NOMO-1 treated with DMSO at 0.1 percent for 48 hours (cell line): ENCODE data around the gene ABL2.
"Not testable (repeated sequence)": the region's sequence is repeated elsewhere in the genome, so short reads cannot be mapped to it uniquely, and the experiment has no call there.

Experiments
- DNase-seq: peaks from one replicate; lab custom pipeline; 2025; ENCODE audit not compliant: unreplicated experiment; lab: John Stamatoyannopoulos, UW

ABL2 gene

DNA sequence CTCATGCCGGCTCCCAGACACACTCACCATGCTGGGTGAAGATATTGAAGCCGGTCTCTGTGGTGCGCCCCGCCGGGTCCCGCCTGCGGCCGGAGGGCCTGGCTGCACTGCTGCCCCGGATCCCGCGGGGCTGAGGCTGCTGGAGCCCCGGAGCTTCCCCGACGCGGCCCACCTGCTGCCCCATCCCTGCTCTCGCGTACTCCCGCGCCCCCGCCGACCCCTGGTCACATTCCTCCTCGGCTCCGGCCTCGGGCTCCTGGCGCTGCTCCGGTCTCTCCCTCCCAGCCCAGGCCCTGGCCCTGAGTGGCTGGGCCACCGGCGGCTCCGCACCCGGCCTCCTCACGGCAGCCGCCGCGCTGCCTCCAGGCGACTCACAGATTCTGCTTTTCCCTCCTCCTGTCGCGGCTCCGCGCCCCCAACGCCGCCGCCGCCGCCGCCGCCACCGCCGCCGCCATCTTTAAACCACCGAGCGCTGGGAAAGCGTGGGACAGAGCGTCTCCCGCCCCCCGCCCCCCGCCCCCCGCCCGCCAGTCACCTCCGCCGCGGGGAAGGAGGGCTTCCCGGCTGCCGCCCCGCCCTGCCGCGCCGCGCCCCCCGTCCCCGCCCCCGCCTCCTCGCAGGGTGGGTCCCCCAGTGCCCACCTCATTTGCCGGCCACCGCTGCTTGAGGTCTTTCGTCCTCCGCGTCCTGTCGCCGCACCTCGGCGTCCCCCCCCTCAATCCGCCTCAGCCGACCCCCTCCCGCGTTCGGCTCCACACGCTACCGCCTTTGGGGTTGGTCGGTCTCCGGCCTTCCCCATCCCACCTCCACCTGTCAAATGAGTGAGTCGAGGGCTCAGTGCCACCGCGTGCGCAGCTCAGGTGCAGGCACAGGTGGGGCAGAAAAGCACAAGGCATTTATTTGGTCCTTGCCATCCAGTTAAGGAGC is at the start of gene ABL2:
Gene ABL2 (minus strand): TSS at position 464 of the 927 bp plus-strand sequence. CDS start 280 bp downstream, at position 184.
- DNase-seq = peak; percentile 14

DNA sequence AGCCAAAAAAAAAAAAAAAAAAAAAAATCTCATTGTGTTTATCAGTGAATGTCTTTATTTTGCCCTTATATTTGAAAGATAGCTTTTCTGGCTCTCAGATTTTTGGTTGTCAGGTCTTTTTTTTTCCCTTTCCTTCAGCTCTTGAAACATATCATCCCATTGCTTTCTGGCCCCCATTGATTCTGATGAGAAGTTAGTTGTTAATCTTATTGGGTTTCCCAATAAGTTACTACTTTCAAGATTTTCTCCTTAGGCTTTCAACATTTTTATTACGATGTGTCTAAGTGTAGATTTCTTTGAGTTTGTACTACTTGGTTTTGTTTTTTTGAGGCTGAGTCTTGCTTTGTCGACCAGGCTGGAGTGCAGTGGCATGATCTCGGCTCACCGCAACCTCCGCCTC is 49.4 kb upstream of the ABL2 start:
- DNase-seq = no peak

DNA sequence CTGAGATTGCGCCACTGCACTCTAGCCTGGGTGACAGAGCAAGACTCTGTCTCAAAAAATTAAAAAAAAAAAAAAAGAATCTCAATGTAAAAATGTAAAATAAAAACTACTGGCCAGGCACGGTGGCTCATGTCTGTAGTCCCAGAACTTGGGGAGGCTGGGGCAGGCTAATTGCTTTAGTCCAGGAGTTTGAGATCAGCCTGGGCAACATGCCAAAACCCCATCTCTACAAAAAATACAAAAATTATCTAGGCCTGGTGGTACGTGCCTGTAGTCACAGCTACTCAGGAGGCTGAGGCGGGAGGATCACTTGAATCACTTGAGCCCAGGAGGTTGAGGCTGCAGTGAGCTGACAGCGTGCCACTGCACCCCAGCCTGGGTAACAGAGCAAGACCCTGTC is 44.9 kb upstream of the ABL2 start:
- not testable (repeated sequence) for DNase-seq

DNA sequence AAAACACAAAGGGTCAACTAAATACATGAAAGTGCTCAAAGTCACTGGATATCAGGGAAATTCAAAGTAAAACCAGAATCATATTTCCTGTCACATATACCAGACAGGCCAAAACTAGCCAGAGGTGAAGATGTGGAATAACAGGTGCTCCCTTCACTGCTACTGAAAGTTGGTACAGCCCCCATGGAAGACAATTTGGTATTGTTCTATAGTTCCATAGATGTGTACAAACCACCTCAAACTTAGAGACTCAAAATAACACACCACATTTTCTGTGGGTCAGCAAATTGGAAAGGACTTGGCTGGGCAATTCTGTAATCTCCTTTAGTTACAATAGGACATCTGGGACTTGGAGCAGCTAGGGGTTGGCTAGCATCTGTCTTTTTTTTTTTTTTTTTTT is 39.6 kb upstream of the ABL2 start:
- no peak for DNase-seq

DNA sequence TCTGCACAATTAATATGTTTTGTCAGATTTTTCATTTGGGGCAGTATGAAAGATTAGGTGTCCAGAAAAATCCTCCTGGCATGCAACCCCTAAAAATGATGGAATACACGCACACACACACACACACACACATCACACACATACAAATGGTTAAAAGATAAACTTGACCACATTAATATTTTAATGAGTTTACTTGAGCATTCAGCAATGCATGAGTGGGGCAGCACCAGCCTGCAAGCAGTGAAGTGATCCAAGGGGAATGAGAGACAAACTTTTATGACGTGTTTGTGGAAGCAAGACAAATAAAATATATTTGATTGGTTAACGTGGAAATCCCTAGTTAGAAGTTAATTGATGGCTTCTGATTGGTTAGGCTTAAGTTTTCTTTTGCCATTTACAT is 35.0 kb upstream of the ABL2 start:
- DNase-seq = no peak

DNA sequence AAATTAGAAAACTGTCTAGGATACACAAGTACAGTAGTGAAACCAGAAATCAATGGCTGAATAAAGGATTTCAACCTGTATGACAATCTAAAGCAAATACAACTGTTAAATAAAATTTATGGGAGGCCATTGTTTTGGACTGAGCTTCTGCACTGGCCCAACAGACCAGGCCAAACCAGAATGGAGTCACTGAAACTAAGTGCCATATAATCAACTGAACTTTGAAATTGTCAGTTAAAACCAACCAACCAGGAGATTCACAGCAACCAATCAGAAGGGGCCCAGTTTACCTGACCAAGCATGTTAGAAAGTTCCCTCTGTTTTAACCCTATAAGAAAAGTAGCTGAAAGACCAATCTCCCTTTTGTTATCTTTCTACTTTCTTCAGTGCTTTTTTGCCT is 33.6 kb upstream of the ABL2 start:
- DNase-seq = no peak

DNA sequence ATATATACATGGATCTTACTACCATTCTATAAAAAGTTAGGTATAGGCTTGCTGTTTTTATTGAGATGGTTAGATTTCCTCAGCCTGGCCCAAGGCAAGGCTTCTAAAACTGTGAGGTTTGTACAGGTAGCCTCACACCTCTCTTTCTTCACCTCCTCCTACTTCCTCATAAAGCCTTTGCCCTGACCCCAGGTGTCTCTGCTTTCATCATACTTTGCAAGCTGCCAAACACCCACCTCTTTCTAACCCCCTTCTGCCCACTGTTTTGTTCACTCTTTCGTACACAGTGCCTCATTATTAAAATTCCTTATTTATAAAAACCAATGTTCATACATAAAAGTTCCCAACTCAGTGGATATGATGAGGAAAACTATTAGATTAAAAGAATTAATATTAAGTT is 32.7 kb upstream of the ABL2 start:
- DNase-seq = no peak

DNA sequence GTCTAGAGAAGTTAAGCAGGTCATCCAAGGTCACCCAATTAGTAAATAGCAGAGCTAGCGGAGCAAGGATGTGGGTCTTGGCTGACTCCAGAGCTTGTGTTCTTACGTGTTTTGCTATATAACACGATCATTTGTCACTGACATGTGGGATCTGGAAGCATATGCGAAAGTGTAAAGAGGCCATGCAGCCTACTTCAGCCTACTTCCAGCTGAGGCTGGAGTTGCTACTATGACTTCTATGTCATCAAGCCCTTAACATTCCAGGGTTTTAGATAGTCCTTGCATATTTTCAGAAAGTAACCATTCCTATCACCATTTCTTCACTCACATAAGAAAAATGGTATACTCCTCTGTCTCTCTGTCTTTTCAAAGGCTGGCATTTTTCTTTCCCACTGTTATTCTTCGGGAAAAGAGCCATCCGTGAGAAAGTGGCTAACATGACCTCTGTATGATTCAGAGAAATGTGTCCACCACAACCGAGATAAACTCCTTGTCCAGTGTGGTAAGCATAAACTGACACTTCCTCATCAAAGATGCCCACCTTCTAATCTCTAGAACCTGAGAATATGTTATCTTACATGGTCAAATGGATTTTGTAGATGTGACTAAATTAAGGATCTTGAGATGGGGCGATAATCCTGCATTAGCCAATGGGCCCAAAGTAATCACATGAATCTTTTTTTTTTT is 24.0 kb upstream of the ABL2 start:
- DNase-seq = no peak

DNA sequence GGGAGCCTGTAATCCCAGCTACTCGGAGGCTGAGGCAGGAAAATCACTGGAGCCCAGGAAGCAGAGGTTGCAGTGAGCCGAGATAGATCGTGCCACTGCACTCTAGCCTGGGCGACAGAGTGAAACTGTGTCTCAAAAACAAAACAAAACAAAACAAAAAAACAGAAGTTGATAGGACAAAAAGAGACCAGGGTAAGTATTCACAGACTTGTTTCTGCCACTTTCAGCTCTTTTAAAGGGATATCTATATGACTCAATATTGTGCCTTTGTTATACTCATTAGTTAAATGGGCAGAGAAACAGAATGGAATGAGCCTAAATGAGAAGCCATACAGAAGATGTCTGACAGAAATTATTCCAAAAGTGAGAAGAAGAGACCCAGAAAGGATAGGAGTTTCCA is 23.1 kb upstream of the ABL2 start:
- DNase-seq = no peak

DNA sequence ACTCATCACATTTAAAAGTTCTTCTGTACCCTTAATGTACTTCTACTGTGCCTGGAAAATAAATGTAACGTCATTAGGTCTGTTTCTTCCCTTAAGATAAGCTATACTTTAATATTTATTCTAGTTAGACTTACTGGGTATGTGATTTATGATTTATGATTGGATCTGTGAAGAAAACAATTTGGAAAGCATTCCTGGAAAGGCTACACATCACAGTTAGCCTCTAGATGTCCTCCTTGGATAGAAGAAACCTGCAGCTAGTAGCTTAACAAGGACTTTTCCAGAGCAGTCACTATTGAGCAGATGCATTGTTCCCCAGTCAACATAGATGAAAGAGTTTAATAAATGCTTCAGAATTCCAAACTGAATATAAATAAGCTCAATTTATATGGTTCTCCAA is 22.2 kb upstream of the ABL2 start:
- peak; percentile 14 for DNase-seq

DNA sequence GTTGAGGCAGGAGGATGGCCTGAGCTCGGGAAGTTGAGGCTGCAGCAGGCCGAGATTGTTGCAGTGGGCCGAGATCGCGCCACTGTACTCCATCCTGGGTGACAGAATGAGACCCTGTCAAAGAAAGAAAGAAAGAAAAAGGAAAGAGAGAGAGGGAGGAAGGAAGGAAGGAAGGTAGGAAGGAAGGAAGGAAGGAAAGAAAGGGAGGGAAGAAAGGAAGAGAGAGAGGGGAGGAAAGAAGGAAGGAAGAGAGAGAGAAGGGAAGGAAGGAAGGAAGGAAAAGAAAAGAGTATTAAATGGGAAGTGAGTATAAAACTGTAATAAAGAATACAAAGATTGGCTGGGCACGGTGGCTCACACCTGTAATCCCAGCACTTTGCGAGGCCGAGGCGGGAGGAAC is 18.4 kb upstream of the ABL2 start:
- DNase-seq = no peak

DNA sequence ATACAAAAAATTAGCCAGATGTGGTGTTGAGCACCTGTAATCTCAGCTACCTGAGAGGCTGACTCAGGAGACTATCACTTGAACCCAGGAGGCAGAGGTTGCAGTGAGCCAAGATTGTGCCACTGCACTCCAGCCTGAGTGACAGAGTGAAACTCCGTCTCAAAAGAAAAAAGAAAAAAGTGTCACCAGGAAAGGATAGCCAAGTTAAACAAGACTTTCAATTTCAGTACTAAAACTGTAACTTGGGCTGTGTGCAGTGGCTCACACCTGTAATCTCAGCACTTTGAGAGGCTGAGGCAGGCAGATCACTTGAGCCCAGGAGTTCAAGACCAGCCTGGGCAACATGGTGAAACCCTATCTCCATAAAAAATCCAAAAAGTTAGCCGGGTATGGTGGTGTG is 15.9 kb upstream of the ABL2 start:
- DNase-seq = not testable (repeated sequence)

DNA sequence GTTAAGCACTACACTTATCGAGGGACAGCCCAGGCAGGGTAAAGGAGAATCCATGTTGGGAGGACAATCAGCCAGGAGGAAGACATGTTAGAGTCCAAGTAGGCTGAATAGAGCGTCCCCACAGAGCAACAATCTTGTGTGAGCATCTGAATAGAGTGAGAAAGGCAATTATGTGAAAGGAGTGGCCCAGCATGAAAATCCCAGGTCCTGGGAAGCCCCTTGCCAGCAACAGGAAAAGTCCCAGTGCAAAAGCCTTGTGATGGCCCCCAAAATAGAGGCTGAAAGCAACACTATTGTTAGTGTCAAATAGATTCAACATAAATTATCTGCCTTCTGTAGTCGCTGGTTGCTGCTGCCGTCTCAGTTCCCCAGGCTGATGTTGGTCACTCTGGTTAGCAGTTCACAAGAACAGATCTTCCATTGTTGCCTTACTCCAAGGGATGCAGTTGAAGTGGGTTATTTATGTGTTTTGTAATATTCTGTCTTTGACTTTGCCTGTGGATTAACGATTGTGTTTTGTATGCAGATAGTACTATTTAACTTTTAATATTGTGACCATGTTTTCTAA is 12.1 kb upstream of the ABL2 start:
- no peak for DNase-seq

DNA sequence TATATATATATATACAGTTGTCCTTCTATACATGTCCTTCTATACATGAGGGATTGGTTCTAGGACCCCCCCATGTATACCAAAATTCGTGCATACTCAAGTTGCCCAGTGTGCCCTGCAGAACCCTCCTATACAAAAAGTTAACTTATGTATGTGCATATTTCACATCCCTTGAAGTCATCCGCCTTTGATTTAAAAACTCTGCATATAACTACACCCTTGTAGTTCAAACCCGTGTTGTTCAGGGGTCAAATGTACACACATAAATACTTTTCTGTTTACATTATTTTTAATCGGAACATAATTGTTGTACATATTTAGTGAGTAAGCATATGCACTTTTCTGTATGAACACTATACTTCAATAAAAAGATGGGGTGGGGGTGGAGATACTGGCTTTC is 7.7 kb upstream of the ABL2 start:
- DNase-seq = no peak

DNA sequence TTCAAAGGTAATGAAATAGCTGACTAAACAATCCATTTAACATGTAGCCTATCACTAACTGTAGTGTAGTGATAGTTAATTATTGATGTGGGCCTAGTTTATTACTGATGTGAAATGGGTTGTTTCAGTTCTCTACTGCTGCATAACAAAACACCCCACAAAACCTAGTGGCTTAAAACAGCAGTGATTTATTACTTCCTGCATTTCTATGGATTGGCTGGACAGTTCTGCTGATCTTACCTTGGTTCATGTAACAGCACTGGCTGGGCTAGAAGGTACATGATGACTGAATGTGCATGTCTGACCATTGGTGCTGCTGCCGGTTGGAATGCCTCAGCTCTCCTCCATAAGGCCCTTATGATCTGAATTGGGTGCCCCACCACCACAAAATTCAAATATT is 5.4 kb upstream of the ABL2 start:
- no peak for DNase-seq

DNA sequence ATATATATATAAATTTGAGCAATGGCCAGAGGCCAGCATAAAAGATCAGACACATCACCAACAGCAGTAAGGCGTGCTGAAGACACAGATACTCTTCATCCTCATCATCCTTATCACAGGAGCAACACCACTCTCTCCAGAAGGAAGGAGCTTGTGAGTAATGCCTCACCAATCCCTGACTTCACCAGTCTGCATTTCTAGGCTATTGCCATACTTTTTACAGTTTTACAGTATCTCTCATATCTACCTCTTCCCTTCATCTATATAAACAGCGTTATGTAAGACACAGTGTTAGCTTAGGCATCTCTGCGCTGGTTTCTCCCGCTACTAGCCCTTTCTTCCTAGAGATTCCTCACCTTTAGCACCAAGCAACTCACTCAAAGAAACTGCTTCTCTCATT is 2.4 kb upstream of the ABL2 start:
- no peak for DNase-seq

DNA sequence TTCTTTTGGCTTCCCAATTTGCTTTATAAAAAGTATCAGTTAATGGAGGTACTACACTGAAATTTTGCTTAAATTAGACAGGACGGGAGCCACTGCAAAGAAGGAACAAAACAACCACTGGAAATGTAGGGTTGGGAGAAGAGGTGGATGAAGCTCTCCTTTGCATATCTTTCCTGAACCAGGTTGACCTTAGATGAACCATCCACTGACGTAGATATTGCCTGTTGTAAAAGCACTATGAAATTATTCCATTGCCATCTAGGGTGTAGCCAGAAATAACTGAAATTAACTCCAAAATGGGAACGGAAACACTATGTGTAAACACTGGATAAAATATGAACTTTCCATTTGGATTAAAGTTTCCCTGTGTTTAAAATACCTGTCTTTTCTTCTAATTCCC is 1.2 kb upstream of the ABL2 start:
- no peak for DNase-seq

DNA sequence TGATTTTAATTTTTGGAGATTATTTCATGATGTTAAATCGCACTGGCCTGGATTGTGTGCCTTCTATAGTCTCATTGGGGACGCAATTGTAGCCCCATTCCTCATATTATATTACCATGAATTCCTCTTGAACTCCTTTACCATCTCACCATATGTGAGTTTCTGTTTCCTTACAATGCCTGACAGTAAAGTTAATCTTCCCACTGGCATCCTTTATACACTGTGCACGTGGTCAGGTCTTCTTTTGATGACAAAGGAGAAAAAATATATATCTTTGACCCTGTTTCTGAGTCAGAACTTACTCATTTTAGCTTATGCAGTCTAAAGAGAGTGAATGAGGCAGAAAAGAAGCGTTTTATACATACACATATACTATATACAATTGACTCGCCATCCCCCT is 774 bp upstream of the ABL2 start:
- DNase-seq = no peak

DNA sequence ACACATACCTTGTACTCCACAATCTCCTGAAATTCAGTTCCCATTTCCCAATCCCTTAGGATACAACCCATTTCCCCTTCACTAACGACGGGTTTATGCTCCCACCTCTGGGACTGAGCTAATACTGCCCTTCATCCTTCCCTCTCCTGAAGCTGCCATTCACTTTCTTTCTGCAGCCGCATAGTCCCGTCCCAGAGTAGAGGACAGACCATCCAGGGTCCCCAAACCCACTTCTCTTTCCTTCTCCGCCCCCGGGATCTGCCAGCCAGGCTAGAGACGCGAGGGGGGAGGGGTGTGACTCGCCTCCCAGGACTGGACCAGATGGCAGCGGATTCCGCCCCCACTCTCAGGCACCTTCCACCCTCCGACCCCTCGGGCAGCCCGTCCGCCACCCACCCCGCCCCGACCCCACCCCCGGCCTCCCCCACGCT is 679 bp downstream of the ABL2 start:
- DNase-seq = no peak

DNA sequence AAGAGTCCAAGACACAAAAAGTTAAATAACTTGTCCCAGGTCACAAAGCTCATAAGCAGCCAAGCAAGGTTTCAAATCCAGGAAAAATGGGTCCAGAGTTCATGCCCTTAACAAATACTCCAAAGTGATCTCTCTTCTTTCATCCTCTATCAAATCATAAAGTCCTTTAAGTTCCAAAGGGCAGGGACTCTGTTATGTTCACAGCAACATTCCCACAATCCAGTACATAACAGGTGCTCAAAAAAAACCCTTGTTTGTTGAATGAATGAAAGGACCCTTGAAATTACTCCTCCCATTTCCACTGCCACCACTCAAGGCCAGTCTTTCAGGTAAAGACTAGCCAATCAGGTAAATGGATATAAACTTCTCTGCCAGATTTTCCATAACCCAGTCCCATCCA is 2.7 kb downstream of the ABL2 start:
- DNase-seq = no peak

DNA sequence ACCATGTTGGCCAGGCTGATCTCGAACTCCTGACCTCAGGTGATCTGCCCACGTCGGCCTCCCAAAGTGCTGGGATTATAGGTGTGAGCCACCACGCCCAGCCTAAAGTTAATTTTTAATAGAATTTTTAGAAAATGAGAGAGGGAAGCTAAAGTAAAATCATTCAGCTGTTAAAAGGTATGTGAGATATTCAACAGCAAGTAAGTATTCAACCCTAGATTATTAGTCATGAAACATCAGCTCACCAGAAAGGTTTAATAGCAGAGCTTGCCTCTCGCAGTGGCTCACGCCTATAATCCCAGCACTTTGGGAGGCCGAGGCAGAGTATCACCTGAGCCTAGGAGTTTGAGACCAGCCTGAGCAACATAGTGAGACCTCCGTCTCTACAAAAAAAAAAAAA is 5.0 kb downstream of the ABL2 start:
- DNase-seq = not testable (repeated sequence)

DNA sequence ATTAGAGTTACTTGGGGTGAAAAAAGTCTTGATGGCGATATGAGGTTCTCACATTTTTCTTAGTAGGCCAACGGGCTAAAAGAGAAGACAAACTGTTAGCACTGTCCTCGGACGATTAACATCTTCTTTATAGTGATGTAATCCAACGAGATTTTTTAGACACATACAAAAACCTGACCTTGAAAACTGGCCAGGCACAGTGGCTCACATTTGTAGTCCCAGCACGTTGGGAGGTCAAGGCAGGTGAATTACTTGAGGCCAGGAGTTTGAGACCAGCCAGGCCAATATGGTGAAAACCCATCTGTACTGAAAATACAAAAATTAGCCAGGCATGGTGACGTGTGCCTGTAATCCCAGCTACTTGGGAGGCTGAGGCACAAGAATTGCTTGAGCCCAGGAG is 8.4 kb downstream of the ABL2 start:
- DNase-seq = not testable (repeated sequence)
